Measurements from ENCODE around the gene ANO10.
"Not testable (repeated sequence)": the region's sequence is repeated elsewhere in the genome, so short reads cannot be mapped to it uniquely, and the experiment has no call there.

The ANO10 gene

GRCh38 chr3:43369404-43370292 lies 252.2 kb downstream of the ANO10 start:
- no peak for DNase-seq

- DNase-seq, result no peak
These were observed 254.9 kb downstream of the ANO10 start for GRCh38 chr3:43366885-43367284.

- no peak for DNase-seq
These were observed 255.3 kb downstream of the ANO10 start for GRCh38 chr3:43366481-43366880.

GRCh38 chr3:43365601-43366305 lies 256.1 kb downstream of the ANO10 start:
- no peak for DNase-seq

GRCh38 chr3:43364926-43365325 lies 256.9 kb downstream of the ANO10 start:
- no peak for DNase-seq

GRCh38 chr3:43364494-43364893 lies 257.3 kb downstream of the ANO10 start:
- no peak for DNase-seq

- no peak for DNase-seq
These were observed 258.1 kb downstream of the ANO10 start for GRCh38 chr3:43363621-43364266.

GRCh38 chr3:43362961-43363360 lies 258.9 kb downstream of the ANO10 start:
- no peak for DNase-seq

- DNase-seq, result no peak
These were observed 259.6 kb downstream of the ANO10 start for GRCh38 chr3:43362183-43362582.

GRCh38 chr3:43361077-43361476 lies 260.7 kb downstream of the ANO10 start:
- DNase-seq, result no peak

GRCh38 chr3:43356033-43356432 lies 265.8 kb downstream of the ANO10 start:
- DNase-seq, result not testable (repeated sequence)

GRCh38 chr3:43353923-43354670 lies 267.7 kb downstream of the ANO10 start:
- DNase-seq, result no peak

- DNase-seq, result no peak
These were observed 268.4 kb downstream of the ANO10 start for GRCh38 chr3:43353393-43353792.

GRCh38 chr3:43349716-43350115 lies 272.1 kb downstream of the ANO10 start:
- DNase-seq, result no peak

GRCh38 chr3:43348852-43349574 lies 272.8 kb downstream of the ANO10 start:
- no peak for DNase-seq

- DNase-seq, result no peak
These were observed 273.5 kb downstream of the ANO10 start for GRCh38 chr3:43348350-43348749.

- DNase-seq, result no peak
These were observed 274.0 kb downstream of the ANO10 start for GRCh38 chr3:43347774-43348173.

- no peak for DNase-seq
These were observed 274.6 kb downstream of the ANO10 start for GRCh38 chr3:43346978-43347749.

GRCh38 chr3:43345877-43346276 lies 275.9 kb downstream of the ANO10 start:
- no peak for DNase-seq

GRCh38 chr3:43345246-43345645 lies 276.6 kb downstream of the ANO10 start:
- no peak for DNase-seq

GRCh38 chr3:43344520-43344919 lies 277.3 kb downstream of the ANO10 start:
- no peak for DNase-seq

All from RPMI8226 (cell line).